A549 (cell line): ENCODE measurements around the gene XAGE2.
A peak's percentile ranks its signal among the peaks of the same experiment; 100 is the strongest.
"Not testable (repeated sequence)": the region's sequence is repeated elsewhere in the genome, so short reads cannot be mapped to it uniquely, and the experiment has no call there.

ENCODE experiments used
- CTCF ChIP-seq: fragments of >200 bp; sonication (Bioruptor Twin); formaldehyde crosslinking; IDR thresholded peaks from 3 replicates; pipeline ENCODE4 v1.5.1; 2016
- GATA3 ChIP-seq: IDR thresholded peaks from 2 replicates; pipeline ENCODE4 v1.6.1; 2012; ENCODE audit warnings: borderline replicate concordance
- KDM5A ChIP-seq: fragments of 200-600 bp; sonication (generic); IDR thresholded peaks from 2 replicates; pipeline ENCODE4 v1.6.1; 2016; ENCODE audit warnings: antibody characterized with exemption, mild to moderate bottlenecking

- TF ChIP-seq GATA3, KDM5A: not testable (repeated sequence)
- TF ChIP-seq CTCF: 0 out of 3 replicates have a peak, but pooled peaks have one; percentile 11
These were observed 23.4 kb upstream of the XAGE2 start for GRCh38 chrX:52345402-52345801.
